Measurements from ENCODE around the gene MYDGF. TPM values are rescaled to one million over a fixed set of nuclear protein-coding genes. Genes with fewer than 3 reads are reported as not detected.

Gene MYDGF
- total and polyA plus RNA-seq, 2 of the 13 experiments (the other 11 are each of a cell fraction or from before 2014, with no cell fraction given): 116 to 198 TPM

- TF ChIP-seq MLXIP (CRISPR knock-in tag; IDR thresholded peaks at IDR 0.05; ENCODE audit: borderline replicate concordance): no peak
- TF ChIP-seq HNRNPL (IDR thresholded peaks at IDR 0.05; ENCODE audit: low read depth, low read length): 0 out of 2 replicates have a peak, but pooled peaks have one; percentile 45
- no peak for TF ChIP-seq ZNF563 (CRISPR knock-in tag; IDR thresholded peaks at IDR 0.05)
- no peak for TF ChIP-seq RBM39 (IDR thresholded peaks at IDR 0.05; ENCODE audit: low read depth, low read length, poor library complexity, severe bottlenecking)
- TF ChIP-seq ZNF83 (CRISPR knock-in tag; IDR thresholded peaks at IDR 0.05; ENCODE audit: borderline replicate concordance): no peak
- TF ChIP-seq ZBTB38 (CRISPR knock-in tag; IDR thresholded peaks at IDR 0.05): peak; percentile 81
- no peak for TF ChIP-seq PRDM10 (CRISPR knock-in tag; IDR thresholded peaks at IDR 0.05; ENCODE audit: low read depth)
- no peak for TF ChIP-seq MYC (CRISPR knock-in tag; IDR thresholded peaks at IDR 0.05; ENCODE audit: borderline replicate concordance)
- no peak for TF ChIP-seq SNRNP70 (IDR thresholded peaks at IDR 0.05; ENCODE audit: low read depth, low read length)
- TF ChIP-seq DBP (CRISPR knock-in tag; IDR thresholded peaks at IDR 0.05; ENCODE audit: not compliant biosample characterization): no peak
- TF ChIP-seq TCF12 (IDR thresholded peaks at IDR 0.05): no peak
- no peak for TF ChIP-seq TCF12 (CRISPR knock-in tag; IDR thresholded peaks at IDR 0.05)
- TF ChIP-seq SPEN (CRISPR knock-in tag; IDR thresholded peaks at IDR 0.05; ENCODE audit: low read depth): 0 out of 2 replicates have a peak, but pooled peaks have one; percentile 18
- 0 out of 2 replicates have a peak, but pooled peaks have one; percentile 52 for TF ChIP-seq ZBTB37 (CRISPR knock-in tag; IDR thresholded peaks at IDR 0.05)
- 0 out of 2 replicates have a peak, but pooled peaks have one; percentile 40 for TF ChIP-seq BORCS8-MEF2B (CRISPR knock-in tag; IDR thresholded peaks at IDR 0.05)
- no peak for TF ChIP-seq SAFB2 (CRISPR knock-in tag; IDR thresholded peaks at IDR 0.05; ENCODE audit: borderline replicate concordance, low read depth)
- no peak for TF ChIP-seq DDIT3 (CRISPR knock-in tag; IDR thresholded peaks at IDR 0.05)
- no peak for TF ChIP-seq HDAC6 (IDR thresholded peaks at IDR 0.05; ENCODE audit: low read depth, low read length)
- TF ChIP-seq ZFY (CRISPR knock-in tag; IDR thresholded peaks at IDR 0.05): no peak
- no peak for TF ChIP-seq REL (CRISPR knock-in tag; conservative IDR thresholded peaks at IDR 0.05)
These were observed 17.3 kb upstream of the MYDGF start (continued) for GRCh38 chr19:4687396-4687795.

Data from HepG2 (cell line).